ENCODE measurements around the gene OR8B3. TPM values are rescaled to one million over a fixed set of nuclear protein-coding genes. Genes with fewer than 3 reads are reported as not detected.

The OR8B3 gene, protein sequence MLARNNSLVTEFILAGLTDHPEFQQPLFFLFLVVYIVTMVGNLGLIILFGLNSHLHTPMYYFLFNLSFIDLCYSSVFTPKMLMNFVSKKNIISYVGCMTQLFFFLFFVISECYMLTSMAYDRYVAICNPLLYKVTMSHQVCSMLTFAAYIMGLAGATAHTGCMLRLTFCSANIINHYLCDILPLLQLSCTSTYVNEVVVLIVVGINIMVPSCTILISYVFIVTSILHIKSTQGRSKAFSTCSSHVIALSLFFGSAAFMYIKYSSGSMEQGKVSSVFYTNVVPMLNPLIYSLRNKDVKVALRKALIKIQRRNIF
- not detected for total RNA-seq
- long read RNA-seq = 0 reads

DNA sequence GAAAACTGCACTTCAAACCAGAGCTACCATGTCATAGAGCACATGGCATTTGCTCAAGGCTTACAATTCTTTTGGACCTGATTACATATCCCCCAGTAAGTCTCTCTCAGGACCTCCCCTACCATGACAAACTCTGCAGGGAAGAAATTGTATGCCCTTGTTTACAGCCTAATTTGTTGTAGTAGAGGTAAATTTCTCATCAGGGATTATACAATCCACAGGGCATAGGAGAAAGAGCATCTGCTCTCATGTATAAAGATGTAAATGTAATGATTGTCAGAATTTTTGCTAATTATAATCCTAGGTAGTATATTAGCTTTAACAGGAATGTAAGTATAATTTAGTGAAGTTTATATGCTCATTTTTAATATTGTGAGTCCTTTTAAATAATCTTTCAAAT is at the start of gene OR8B3:
TSS of gene OR8B3 (minus strand) at position 101 of the 400 bp plus-strand sequence. CDS start 1,673 bp downstream, outside the sequence.
- ATAC-seq (no peak), DNase-seq (no peak)
- Histone ChIP-seq H3K4me3 (no peak within 1 kb of the TSS), H3K9me3 (no peaks in the 10 kb centered on the region), H3K4me1 (no peaks in the 10 kb centered on the region), H3K36me3 (no peaks in the 10 kb centered on the region), H3K27ac (no peak within 1 kb of the TSS), H3K27me3 (ENCODE audit: low read depth) (no peaks in the 10 kb centered on the region)
- intact Hi-C loops (cut with DNase I) = no loop called here
- TF ChIP-seq, protein P1, sequence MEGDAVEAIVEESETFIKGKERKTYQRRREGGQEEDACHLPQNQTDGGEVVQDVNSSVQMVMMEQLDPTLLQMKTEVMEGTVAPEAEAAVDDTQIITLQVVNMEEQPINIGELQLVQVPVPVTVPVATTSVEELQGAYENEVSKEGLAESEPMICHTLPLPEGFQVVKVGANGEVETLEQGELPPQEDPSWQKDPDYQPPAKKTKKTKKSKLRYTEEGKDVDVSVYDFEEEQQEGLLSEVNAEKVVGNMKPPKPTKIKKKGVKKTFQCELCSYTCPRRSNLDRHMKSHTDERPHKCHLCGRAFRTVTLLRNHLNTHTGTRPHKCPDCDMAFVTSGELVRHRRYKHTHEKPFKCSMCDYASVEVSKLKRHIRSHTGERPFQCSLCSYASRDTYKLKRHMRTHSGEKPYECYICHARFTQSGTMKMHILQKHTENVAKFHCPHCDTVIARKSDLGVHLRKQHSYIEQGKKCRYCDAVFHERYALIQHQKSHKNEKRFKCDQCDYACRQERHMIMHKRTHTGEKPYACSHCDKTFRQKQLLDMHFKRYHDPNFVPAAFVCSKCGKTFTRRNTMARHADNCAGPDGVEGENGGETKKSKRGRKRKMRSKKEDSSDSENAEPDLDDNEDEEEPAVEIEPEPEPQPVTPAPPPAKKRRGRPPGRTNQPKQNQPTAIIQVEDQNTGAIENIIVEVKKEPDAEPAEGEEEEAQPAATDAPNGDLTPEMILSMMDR (IDR thresholded peaks at IDR 0.05) = no peak

DNA sequence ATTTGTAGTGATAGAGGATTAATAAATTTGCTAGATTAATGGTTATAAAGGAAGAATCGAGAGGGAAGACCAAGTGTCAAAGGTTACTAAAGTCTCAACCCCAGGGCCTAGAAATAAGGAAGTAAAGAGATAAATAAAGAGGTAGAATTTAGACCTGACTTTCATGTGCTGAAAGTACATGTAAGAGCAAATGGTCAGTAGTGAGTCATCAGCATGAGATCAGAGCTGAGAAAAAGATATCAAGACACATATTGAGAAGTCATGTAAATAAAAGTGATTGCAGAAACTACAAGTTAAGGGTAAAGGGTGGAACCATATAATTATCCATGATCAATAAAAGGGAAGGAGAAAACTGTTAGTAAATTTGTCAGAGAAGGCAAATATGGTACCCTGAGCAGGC is 48.1 kb upstream of the OR8B3 start:
- no peak overlapping the region for H3K4me3 ChIP-seq
- intact Hi-C loops (cut with DNase I) = no loop called here
- H3K36me3 ChIP-seq = no peaks in the 10 kb centered on the region
- DNase-seq (no peak), ATAC-seq (no peak)
- no peak overlapping the region for H3K27ac ChIP-seq
- TF ChIP-seq, protein P1 (IDR thresholded peaks at IDR 0.05) = no peak
- H3K4me1 ChIP-seq = no peaks in the 10 kb centered on the region
- no peaks in the 10 kb centered on the region for H3K9me3 ChIP-seq
- H3K27me3 ChIP-seq (ENCODE audit: low read depth) = no peaks in the 10 kb centered on the region

DNA sequence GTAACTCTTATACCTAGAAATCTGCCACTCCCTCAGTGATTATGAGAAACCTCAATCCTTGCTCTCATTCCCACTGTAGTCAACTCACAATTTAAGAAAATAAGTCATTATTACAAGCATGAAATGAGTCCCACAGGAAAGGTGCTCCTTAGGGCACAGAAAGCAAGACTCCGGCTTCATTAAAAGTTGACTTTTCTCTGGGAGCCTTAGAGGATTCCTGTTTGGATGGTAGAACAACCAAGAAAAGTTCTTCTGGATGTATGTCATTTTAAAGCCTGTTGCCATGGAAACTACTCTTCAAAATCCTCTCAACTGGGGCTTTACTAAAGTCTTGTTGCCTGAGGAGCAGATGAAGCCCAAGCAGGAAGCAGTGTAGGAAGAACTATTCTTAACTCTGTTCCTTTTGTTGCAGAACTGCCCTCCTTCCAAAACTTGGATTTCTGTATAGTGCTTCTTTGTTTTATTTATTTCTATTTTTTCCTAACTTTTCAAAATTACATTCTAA is 46.9 kb upstream of the OR8B3 start, which contains the start of gene OR8B8:
TSS of gene OR8B8 (minus strand) at position 51 of the 505 bp plus-strand sequence. CDS start 4,611 bp downstream, outside the sequence.
- H3K4me1 ChIP-seq = no peaks in the 10 kb centered on the region
- no peaks in the 10 kb centered on the region for H3K36me3 ChIP-seq
- DNase-seq (no peak), ATAC-seq (no peak)
- H3K27me3 ChIP-seq (ENCODE audit: low read depth) = no peaks in the 10 kb centered on the region
- H3K4me3 ChIP-seq = no peak within 1 kb of the TSS
- H3K9me3 ChIP-seq = no peaks in the 10 kb centered on the region
- intact Hi-C loops (cut with DNase I) = no loop called here
- no peak within 1 kb of the TSS for H3K27ac ChIP-seq
- TF ChIP-seq, protein P1 (IDR thresholded peaks at IDR 0.05) = no peak

DNA sequence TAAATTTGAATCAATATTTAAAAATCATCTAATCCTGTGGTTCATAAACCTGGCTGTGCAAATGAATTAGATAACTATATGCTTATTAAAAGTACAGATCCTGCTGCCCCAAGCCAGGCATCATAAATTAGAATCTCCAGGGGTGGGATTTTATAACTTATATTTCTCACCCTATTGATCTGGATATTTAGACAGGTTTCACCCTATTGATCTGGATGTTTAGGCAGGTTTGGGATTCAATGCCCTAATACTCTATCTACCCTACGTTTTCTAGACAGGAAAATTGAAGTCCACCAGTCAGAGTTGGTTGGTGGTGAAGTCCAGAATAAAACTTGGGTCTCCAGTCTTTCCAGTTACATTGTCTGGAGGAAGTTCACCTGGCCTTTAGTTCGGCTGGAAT is 44.0 kb upstream of the OR8B3 start:
- H3K9me3 ChIP-seq = no peaks in the 10 kb centered on the region
- ATAC-seq (no peak), DNase-seq (no peak)
- no peak overlapping the region for H3K4me3 ChIP-seq
- no peak overlapping the region for H3K27ac ChIP-seq
- H3K27me3 ChIP-seq (ENCODE audit: low read depth) = peaks cover 8% of the 10 kb centered on the region
- intact Hi-C loops (cut with DNase I) = no loop called here
- H3K36me3 ChIP-seq = no peaks in the 10 kb centered on the region
- no peaks in the 10 kb centered on the region for H3K4me1 ChIP-seq
- TF ChIP-seq, protein P1 (IDR thresholded peaks at IDR 0.05) = no peak

DNA sequence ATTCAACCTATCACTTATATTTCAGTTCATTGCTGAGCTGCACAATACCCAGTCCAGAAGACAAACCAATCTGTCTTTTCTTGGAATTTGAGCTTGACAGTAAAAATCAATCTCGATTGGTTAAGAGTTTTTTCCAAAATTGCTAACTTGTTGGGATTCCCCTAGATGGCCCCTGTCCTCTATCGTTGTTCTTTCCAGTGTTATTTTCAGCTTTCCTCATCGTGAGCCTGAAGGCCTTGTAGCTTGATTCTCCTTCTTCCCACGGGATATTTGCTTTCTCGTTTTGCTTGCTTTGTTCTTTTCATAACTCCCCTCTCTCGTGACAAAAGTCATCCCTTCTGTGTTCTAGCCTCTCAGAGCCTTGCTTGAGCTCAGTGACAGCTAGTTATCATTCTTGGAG is 43.6 kb upstream of the OR8B3 start:
- intact Hi-C loops (cut with DNase I) = no loop called here
- Histone ChIP-seq H3K9me3 (no peaks in the 10 kb centered on the region), H3K4me1 (no peaks in the 10 kb centered on the region), H3K4me3 (no peak overlapping the region), H3K27me3 (ENCODE audit: low read depth) (peaks cover 8% of the 10 kb centered on the region), H3K36me3 (no peaks in the 10 kb centered on the region), H3K27ac (no peak overlapping the region)
- no peak for DNase-seq
- ATAC-seq = no peak
- TF ChIP-seq, protein P1 (IDR thresholded peaks at IDR 0.05) = no peak

Data from lower lobe of right lung (tissue), 2 donors.